GM18868 (cell line): ENCODE data around the gene RCAN1.
"Not testable (repeated sequence)": the region's sequence is repeated elsewhere in the genome, so short reads cannot be mapped to it uniquely, and the experiment has no call there.

Experiments used
- ATAC-seq: cut with Tn5 transposase; IDR thresholded peaks from one replicate; pipeline ENCODE4 v1.9.1; 2021; ENCODE audit warnings: mild to moderate bottlenecking, moderate library complexity; ENCODE audit not compliant: unreplicated experiment

Gene RCAN1

GRCh38 chr21:34519016-34519415, 95.9 kb downstream of the RCAN1 start:
- no peak for ATAC-seq

- ATAC-seq: no peak
These were observed 96.6 kb downstream of the RCAN1 start for GRCh38 chr21:34518301-34518700.

GRCh38 chr21:34517491-34518245, 97.2 kb downstream of the RCAN1 start:
- no peak for ATAC-seq

- ATAC-seq: no peak
These were observed 97.9 kb downstream of the RCAN1 start for GRCh38 chr21:34517039-34517438.

GRCh38 chr21:34514576-34515115, 100.3 kb downstream of the RCAN1 start:
- ATAC-seq: no peak

DNA sequence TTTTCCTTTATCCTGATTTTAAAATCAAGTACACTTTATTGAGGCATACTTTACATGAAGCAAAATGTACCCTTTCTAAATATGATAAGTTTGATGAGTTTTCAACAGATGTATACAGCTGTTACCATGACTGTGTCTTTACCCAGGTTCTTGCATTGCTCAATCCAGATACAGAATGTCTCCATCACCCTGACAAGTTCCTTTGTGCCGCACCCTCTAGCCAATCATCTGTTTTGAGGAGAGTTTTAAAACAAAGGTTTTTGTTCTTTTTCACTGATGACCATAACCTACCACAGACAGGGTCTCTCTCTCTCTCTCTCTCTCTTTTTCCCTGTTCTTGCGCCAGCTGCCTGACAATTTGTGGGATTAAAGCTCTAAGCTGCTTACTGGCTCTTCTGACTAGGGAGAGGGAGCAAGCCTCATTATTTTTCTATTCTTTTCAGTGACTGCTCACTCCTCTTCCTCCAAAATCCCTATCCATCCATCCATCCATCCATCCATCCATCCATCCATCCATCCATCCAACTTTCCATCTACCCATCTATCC, 101.7 kb downstream of the RCAN1 start:
- no peak for ATAC-seq

DNA sequence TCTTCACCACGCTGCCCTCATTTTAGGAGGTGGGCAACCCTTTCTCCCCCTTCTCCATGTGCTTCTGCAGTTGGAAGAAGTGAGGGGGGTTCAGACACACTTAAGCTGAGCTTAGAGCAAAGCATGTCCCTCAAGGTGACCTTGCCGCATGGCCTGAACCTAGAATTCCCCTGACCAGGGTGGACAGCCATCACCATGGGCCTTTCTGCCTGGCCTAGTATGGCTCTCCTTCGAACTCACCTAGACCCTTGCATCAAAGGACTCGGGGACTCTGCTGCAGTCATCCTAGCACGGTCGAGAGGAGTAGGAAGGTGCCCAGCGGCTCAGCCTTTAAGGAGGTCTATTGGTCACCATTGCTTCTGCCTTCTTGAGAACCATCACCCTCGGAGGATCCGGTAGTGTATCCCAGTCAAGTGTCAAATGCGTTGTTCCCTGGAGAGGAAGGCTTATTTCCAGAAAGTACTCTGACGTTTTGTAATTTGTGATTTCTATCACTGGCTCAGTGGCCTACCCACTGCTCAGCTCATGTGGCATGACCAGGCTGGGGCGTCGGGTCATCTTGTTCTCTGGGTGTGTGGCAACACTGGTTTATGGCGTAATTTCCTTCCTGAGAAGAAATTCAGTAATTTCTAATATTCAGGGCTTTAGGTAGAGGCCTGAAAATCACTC, 103.0 kb downstream of the RCAN1 start, which contains the start of gene KCNE1:
Gene KCNE1, minus strand, starts transcription at position 424 of the 669 bp plus-strand sequence. CDS start 62,576 bp downstream, outside the sequence.
- ATAC-seq: no peak

- no peak for ATAC-seq
These were observed 103.7 kb downstream of the RCAN1 start for GRCh38 chr21:34511181-34511580.

- peak; percentile 72 for ATAC-seq
These were observed 104.5 kb downstream of the RCAN1 start for GRCh38 chr21:34510148-34511142.

- no peak for ATAC-seq
These were observed 105.8 kb downstream of the RCAN1 start for GRCh38 chr21:34509151-34509550.

GRCh38 chr21:34504595-34504994, 110.3 kb downstream of the RCAN1 start:
- ATAC-seq: no peak

DNA sequence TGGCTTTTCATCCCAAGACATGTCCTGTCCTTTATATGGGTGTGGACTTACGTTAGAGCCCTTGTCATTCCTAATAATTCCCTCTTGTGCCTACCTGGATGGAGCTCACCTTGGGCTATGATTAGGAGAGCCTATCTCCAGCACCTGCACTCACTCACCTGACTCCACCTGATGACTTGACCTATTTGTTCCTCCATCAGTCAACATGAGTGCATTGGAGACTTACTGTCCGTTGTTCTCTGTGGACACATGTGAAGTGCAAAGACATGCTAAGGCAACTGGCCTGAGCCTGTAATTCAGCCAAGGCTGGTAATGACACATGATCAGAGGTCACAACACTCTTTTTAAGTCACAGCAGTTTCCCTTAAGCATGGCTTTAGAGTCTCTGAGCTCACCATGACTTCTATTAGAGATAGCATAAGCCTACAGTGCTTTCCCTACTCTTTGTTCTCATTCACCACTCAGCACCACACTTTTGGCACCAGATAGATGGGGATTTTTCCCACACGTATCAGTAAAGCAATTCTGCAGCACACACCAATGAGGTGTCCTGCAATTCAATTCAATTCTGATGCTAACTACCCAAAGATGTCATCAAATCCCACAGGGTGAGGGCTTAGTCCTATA, 112.3 kb downstream of the RCAN1 start:
- no peak for ATAC-seq

DNA sequence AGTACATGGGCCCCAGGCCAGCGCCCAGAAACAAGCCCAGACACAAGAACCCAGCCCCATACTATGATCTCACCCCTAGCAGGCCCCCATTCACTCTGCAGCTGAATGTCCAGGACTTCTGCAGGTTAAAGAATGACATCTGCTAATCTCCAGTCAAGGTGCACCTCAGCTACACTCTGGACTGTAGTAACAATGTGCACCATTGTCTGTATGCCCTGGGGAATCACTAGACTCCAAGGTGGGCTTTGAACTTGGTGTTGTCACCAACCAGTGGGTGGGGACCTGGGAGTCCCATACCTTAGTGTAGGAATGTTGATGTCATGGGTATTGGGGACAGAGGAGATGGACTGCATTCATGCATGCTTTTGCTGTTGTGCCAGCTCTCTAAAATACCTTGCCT, 113.2 kb downstream of the RCAN1 start:
- no peak for ATAC-seq

DNA sequence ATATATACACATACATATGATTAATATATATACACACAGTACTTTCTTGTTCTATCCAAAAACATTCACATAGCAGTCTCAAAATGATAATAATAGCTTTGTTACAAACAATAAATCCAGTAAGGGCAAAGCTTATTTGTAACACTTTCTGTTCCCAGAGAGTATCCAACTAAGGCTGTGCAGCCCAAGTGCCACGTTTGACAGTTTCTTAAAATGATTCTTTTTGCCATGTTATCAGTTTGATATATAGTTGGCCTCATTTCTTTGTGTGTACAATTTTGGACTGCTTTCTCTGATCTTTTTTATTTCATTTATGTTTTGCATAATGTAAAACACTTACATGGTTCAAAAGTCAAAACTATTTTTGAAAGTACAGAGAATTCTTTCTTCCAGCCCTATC, 114.7 kb downstream of the RCAN1 start:
- ATAC-seq: no peak

- no peak for ATAC-seq
These were observed 115.8 kb downstream of the RCAN1 start for GRCh38 chr21:34499116-34499515.

DNA sequence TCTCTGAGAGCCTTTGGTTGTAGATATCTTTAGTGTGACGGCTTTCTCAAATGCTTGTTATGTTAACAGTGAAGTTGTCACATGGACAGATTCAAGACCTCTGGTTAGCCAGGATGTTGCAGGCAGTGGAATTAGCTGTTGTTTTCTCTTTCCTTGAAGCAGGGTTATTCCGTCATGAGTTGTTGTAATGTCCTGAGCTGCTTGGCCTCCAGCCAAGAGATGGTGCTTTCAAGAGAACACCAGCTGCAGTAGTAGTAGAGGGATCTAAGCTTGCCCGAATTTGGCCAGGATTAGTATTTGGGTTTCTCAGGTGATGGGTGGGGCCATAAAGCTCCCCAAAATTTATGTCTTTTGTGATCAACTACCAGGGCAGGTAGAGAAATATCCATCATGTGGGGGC, 116.3 kb downstream of the RCAN1 start:
- no peak for ATAC-seq

GRCh38 chr21:34483854-34484253, 131.1 kb downstream of the RCAN1 start:
- not testable (repeated sequence) for ATAC-seq

DNA sequence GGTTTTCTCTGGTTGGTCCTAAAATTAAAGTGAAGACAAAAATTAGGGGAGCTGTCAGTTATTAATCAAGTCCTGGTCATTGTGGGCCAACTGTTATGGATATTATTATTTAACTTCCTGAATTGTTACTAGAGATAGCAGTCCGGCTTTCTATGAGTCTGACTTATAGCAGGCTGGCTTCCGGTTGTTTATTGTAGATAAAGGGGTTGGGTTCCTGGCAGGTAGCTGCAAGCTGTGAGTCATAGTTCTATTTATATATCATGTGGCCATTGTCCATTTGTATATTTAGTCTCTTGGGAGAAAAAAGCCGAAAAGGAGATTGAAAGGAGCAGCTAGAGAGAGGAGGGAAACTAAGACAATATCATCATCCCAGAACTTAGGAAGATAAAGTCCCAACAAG, 131.5 kb downstream of the RCAN1 start:
- ATAC-seq: not testable (repeated sequence)

DNA sequence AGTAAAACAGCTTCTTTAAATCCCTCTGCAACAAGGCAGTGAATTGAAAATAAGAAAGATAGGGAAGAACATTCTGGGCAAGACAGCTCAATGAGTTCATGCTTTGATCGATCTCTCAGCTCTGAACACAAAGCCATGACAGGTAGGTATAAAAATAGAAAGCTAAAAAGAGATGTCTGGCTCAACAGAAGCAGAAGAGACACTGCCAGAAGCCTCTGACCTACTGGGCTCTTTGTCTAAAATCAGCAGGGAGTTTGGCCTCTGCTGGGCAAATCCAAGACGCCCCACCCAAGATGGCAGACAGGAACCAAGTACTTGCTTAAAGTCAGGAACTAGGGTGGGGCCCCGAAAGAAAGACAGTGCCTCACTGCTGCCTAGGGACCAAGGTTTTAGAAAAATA, 147.6 kb downstream of the RCAN1 start:
- ATAC-seq: not testable (repeated sequence)
